ENCODE data around the gene SNX8.
"Not testable (repeated sequence)": the region's sequence is repeated elsewhere in the genome, so short reads cannot be mapped to it uniquely, and the experiment has no call there.

The SNX8 gene, protein sequence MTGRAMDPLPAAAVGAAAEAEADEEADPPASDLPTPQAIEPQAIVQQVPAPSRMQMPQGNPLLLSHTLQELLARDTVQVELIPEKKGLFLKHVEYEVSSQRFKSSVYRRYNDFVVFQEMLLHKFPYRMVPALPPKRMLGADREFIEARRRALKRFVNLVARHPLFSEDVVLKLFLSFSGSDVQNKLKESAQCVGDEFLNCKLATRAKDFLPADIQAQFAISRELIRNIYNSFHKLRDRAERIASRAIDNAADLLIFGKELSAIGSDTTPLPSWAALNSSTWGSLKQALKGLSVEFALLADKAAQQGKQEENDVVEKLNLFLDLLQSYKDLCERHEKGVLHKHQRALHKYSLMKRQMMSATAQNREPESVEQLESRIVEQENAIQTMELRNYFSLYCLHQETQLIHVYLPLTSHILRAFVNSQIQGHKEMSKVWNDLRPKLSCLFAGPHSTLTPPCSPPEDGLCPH

GRCh38 chr7:2314209-2314955 is at the start of gene SNX8:
TSS of gene SNX8 (minus strand) at chr7:2314441. CDS start at chr7:2314421, 20 bp downstream.
- peak; percentile 94 for DNase-seq

DNA sequence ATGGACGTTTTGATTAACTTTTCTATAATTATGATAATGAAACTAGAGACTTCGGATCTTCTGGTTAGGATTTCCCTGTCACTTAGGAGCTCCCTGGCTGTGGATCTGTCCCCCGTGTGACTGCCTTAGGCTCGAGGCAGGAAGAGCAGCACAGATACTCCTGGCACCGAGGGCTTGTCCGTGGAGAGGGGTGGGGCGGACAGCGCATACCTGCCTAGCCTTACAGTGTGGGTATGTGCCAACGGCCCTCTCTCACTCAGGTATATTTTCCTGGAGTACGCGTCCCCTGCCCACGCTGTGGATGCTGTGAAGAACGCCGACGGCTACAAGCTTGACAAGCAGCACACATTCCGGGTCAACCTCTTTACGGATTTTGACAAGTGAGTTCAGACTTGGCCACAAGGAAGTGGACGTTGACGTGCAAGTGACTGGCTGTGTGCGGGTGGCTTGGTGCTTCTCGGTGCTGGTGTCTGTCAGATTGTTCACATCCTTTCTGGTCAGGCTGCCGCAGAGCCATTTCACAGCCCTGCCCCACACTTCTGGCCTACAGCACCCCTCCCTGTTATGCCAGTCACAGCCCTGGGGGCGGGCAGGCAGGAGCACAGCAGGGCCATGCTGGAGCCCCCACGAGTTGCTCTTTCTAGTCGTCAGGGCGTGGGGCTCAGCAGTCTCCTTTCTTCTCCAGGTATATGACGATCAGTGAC is 48.3 kb upstream of the SNX8 start:
- no peak for DNase-seq

DNA sequence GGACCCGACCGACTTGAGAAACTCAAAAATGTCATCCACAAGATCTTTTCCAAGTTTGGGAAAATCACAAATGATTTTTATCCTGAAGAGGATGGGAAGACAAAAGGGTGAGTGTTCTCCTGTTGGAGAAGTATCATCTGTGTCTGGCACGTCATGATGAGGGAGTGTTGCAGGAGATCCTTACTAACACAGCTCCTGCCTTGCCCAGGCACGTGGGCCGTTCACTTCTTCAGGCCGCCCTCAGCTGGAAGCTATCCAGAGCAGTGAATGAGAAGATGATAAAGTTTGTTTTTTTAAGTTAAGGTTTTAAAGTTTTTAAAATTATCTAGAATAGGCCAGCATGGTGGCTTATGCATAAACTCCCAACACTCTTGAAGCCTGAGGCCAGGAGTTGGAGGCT is 46.6 kb upstream of the SNX8 start:
- DNase-seq: no peak

- no peak for DNase-seq
These were observed 45.4 kb upstream of the SNX8 start for GRCh38 chr7:2359610-2360009.

DNA sequence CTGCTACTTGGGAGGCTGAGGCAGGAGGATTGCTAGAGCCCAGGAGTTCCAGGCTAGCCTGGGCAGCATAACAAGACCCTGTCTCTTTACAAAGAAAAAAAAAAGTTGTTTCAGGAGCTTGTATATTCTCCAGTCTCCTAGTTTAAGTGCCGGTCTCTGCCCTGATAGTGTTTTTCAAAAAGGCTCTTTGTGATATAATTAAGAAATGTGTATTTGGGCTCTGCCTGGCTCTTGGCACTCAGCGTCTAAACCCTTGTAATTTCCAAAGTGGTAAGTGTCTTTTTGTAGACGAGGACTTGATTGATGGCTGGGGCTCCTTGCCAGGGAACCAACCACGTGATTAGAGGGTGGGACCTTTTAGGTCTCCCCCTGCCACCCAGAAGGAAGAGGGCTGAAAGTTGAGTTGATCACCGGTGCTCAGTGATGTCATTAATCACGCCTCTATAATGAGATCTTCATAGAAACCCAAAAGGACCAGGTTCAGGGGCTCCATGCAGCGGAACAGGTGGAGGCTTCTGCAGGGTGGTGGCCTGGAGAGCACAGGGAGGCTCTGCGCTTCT is 44.8 kb upstream of the SNX8 start:
- peak in 1 of 2 experiments; percentile 29 for DNase-seq

DNA sequence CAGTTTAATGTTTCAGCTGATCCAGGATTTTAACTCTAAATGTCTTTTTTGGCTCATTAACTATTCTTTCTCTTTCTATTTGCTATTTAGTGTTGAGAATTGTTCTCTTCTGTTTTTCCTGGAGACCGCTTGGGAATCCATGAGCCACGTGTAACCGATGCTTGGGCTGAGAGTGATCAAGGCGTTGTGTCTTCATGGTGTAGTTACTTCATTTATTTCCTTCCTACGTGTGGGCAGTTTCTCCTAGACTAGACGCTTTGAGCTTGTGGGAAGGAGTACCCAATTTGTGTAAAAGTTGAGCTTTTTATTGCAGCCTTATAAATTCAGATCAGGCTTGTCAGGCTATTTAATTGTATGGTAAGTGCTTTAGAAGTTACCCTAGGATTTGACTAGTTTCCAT is 43.3 kb upstream of the SNX8 start:
- DNase-seq: no peak

DNA sequence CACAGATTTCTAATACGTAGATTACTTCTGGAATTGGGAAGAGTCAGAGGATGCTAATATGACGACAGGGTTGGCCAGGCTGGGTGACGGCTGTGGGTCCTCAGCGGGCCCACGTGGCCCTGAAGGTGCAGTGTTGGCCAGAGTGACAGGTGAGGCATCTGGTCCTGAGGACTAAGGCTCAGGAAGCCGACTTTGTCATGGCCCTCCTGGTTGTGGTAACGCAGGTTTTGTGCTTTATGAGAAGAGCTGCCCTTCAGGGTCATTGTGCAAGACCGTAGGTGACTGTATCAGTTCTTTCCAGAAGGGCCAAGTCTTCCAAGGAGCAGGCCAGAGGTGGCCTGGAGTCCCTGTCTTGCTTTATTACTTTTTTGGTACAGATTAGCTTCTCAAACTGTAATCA is 42.9 kb upstream of the SNX8 start:
- no peak for DNase-seq

DNA sequence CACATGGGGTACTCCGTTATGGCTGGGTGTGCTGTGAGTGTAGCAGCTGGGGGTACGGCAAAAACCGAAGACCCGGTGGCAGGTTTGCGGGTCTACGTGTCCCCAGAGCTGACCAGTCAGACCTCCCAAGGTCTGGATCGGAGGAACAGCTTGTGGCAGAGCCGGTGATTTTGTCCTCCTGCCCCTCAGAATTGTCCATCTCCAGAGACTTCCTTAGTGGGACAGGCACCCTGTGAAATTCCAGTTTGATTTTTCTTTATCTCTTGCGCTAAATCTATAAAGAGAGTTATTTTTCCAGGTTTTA is 41.4 kb upstream of the SNX8 start:
- DNase-seq: no peak

GRCh38 chr7:2354939-2355704 is 40.9 kb upstream of the SNX8 start:
- DNase-seq: no peak

DNA sequence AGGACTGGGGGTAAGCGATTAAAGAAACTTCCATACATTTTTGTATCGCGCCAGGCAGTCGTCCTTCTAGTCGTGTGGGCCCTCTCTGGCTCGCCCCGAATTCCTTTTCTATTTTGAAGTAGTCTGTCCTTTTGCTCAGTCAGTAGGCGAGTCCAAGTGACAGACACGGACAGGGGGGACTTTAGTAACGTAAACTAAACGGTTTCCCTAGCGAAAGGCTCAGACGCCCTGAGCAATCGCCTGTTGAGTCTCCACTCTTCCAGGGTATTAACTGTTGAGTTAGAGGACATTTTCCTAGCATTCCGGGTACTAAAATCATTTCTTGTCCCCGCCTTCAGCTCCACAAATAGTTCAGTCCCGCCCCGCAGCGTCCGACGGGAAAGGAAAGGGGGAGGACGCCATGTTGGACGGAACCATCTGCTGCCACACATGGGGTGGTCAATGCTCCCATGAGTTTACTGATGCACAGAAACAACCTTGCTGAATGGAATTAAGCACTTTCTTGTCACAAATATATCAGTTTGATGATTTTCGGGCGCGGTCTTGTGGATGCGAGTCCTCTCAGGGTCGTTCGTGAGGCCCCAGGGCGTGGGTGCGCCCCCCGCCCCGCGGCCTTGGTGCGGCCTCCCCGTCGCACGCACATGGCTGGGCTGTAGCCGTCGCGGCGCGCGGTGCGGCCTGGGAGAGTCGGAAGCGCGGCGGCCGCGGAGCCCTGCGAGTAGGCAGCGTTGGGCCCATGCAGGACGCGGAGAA is 40.1 kb upstream of the SNX8 start, which contains the start of gene EIF3B:
Gene EIF3B (plus strand): TSS at position 642 of the 753 bp plus-strand sequence. CDS start 95 bp downstream, at position 737.
- DNase-seq: peak; percentile 95

GRCh38 chr7:2353936-2354185 is 39.6 kb upstream of the SNX8 start:
- peak; percentile 87 to 88 for DNase-seq

DNA sequence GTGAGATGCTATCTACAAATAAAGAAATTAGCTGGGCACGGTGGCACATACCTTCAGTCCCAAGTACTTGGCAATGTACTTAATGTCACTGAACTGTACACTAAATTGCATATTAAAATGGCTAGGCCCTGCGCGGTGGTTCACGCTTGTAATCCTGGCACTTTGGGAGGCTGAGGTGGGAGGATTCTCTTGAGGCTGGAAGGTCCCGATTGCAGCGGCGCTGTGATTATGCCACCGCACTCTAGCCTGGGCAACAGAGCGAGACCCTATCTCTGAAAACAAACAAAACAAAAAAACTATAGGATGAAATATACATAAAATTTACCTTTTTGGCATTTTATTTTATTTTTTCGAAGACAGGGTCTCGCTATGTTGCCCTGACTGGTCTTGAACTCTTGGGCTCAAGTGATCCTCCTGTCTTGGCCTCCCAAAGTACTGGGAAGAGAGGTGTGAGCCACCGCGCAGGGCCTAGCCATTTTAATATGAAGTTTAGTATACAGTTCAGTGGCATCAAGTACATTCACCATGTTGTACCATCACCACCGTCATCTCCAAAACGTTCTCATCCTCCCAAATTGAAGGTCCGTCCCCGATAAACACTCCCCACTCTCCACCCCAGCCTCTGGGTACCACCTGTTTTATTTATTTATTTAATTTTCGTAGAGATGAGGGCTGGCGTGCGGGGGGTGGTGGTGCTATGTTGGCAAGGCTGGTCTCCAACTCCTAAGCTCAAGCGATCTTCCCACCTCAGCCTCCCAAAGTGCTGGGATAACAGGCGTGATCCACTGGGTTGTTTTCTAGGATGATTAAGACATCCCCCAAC is 39.1 kb upstream of the SNX8 start:
- DNase-seq: no peak

DNA sequence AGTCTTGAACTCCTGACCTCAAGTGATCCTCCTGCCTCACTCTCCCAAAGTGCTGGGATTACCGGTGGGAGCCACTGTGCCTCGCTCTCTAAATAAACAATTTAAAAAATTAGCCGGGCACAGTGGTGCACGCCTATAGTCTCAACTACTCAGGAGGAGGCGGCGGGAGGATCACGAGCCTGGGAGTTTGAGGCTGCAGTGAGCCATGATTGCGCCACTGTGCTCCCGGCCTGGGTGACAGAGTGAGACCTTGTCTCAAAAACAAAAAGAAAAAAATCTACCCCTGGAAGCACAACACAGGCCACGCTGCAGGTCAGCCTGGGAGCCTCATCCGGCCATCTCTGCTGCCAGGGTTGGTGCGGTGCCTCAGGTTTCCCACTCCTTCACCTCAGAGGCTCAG is 36.6 kb upstream of the SNX8 start:
- no peak for DNase-seq

DNA sequence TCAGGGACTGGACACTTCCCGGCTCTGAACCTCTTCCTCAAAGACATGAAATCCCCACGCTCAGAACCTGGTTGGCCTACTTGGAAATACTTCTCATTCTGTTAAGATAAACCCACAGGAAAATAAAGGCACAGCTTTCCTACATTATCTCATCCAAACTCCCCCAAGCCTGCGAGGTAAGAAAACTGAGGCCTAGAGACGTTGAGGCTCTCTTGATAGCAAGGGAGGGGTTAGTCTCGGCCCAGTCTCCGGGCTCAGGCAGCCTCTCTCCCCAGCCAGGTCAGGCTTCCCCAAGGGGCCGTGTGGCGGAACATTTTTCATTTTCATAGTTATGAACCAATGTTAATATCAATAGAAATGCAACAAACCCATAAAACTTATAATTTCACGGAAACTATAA is 35.8 kb upstream of the SNX8 start:
- no peak for DNase-seq

DNA sequence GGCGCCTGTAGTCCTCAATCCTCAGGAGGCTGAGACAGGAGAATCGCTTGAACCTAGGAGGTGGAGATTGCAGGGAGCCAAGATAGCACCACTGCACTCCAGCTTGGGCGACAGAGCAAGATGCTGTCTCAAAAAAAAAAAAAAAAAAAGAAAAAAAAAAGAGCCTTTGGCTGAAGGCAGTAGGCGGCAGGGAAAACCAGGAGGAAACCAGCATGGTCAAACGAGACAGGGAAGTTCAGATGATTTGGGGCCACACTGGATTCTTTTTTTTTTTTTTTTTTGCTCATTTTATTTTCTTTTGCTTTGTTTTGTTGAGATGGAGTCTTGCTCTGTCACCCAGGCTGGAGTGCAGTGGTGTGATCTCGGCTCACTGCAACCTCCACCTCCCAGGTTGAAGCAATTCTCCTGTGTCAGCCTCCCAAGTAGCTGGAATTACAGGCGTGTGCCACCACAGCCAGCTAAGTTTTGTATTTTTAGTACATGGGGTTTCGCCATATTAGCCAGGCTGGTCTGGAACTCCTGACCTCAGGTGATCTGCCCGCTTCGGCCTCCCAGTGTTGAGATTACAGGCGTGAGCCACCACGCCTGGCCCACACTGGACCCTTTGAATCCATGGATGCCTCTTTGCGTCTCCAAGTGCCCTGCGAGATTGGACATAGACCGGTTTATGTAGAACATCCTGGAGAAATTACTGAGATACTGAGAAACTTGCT is 33.3 kb upstream of the SNX8 start:
- not testable (repeated sequence) for DNase-seq

- no peak for DNase-seq
These were observed 22.5 kb upstream of the SNX8 start for GRCh38 chr7:2336626-2337299.

DNA sequence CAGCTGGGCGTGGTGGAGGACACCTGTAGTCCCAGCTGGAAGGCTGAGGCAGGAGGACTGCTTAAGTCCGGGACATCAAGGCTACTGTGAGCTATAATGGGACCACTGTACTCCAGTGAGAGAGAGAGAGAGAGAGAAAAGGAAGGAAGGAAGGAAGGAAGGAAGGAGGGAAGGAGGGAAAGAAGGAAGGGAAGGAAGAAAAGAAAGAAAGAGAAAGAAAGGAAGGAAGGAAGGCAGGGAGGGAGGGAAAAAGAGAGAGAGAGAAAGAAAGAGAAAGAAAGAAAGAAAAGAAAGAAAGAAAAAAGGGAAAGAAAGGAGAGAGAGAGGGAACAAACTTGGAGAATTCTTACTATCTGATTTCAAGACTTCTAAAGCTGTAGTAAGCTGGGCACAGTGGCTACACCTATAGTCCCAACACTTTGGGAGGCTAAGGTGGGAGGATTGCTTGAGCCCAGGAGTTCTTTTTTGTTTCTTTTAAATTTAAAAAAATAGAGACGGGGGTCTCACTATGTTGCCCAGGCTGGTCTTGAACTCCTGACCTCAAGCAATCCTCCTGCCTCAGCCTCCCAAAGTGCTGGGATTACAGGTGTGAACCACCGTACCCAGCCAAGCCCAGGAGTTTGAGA is 18.5 kb upstream of the SNX8 start:
- not testable (repeated sequence) for DNase-seq

- no peak for DNase-seq
These were observed 17.5 kb upstream of the SNX8 start for GRCh38 chr7:2331707-2332106.

DNA sequence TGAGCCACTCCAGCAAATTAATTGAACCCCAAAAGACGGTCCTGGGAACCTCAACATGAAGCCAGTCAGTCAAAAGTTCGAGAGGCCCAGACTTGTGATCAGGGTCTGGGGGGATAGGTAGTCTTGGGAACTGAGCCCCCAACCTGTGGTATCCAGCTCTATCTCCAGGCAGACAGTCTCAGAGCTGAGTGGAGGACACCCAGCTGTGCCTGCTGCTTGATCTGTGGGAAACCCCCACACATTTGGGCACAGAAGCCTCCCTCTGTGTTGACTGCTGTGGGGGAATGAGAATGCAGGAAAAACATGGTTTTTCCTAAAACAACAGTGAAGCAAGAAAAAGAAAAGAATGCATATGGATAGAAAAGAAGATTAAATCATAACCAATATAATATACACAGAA is 16.3 kb upstream of the SNX8 start:
- no peak for DNase-seq
